Trophoblast cell (in vitro differentiated cells and primary cell): ENCODE results near the gene XXYLT1.
A peak's percentile ranks its signal among the peaks of the same experiment; 100 is the strongest.

ENCODE experiments used
- DNase-seq, 2 donors: peaks; one replicate each; pipeline ENCODE4 v3.0.0-alpha.2; 2016
- H2AFZ ChIP-seq: 2 replicates; pipeline ENCODE4 v1.6.1; 2013; ENCODE audit warnings: low read length, moderate library complexity, mild to moderate bottlenecking; ENCODE audit not compliant: insufficient read depth, poor library complexity
- H2AK5ac ChIP-seq: 2 replicates; pipeline ENCODE4 v1.6.1; 2013; ENCODE audit warnings: mild to moderate bottlenecking, low read length
- H2BK120ac ChIP-seq: 2 replicates; pipeline ENCODE4 v1.6.1; 2013; ENCODE audit warnings: low read length, mild to moderate bottlenecking, moderate library complexity; ENCODE audit not compliant: insufficient read depth, poor library complexity
- H2BK12ac ChIP-seq: 2 replicates; pipeline ENCODE4 v1.6.1; 2013; ENCODE audit warnings: mild to moderate bottlenecking, low read length, moderate library complexity
- H2BK5ac ChIP-seq: 2 replicates; pipeline ENCODE4 v1.6.1; 2013; ENCODE audit warnings: low read length, low read depth, moderate library complexity, mild to moderate bottlenecking; ENCODE audit not compliant: poor library complexity
- H3K14ac ChIP-seq: 2 replicates; pipeline ENCODE4 v1.6.1; 2013; ENCODE audit warnings: mild to moderate bottlenecking, low read length
- H3K18ac ChIP-seq: 2 replicates; pipeline ENCODE4 v1.6.1; 2013; ENCODE audit warnings: mild to moderate bottlenecking, low read length
- H3K23ac ChIP-seq: 2 replicates; pipeline ENCODE4 v1.6.1; 2013; ENCODE audit warnings: low read length
- H3K27ac ChIP-seq: 2 replicates; pipeline ENCODE4 v1.5.1; 2013; ENCODE audit warnings: low read depth, mild to moderate bottlenecking, inconsistent platforms, low read length, moderate library complexity
- H3K27me3 ChIP-seq: 2 replicates; pipeline ENCODE4 v1.6.1; 2013; ENCODE audit warnings: inconsistent platforms, mild to moderate bottlenecking, low read length, moderate library complexity; ENCODE audit not compliant: insufficient read depth
- H3K36me3 ChIP-seq, 2 experiments: 1 replicate in 1 of 2; 2 replicates in 1 of 2; pipeline ENCODE4 v1.6.1; 2013; ENCODE audit warnings: low read length in 2 of 2, mild to moderate bottlenecking in 2 of 2, moderate library complexity in 1 of 2; ENCODE audit not compliant: insufficient read depth in 2 of 2, control insufficient read depth in 1 of 2
- H3K4ac ChIP-seq: 2 replicates; pipeline ENCODE4 v1.6.1; 2013; ENCODE audit warnings: low read depth, mild to moderate bottlenecking, low read length, moderate library complexity
- H3K4me1 ChIP-seq, 2 experiments: 1 replicate in 1 of 2; 2 replicates in 1 of 2; pipeline ENCODE4 v1.6.1; 2013; ENCODE audit warnings: low read length in 2 of 2, mild to moderate bottlenecking in 2 of 2, moderate library complexity in 1 of 2; ENCODE audit not compliant: insufficient read depth in 2 of 2, control insufficient read depth in 1 of 2
- H3K4me2 ChIP-seq: 2 replicates; pipeline ENCODE4 v1.6.1; 2013; ENCODE audit warnings: inconsistent platforms, mild to moderate bottlenecking, low read length, moderate library complexity
- H3K4me3 ChIP-seq: 2 replicates; pipeline ENCODE4 v1.5.1; 2013; ENCODE audit warnings: mild to moderate bottlenecking, low read depth, low read length, inconsistent platforms
- H3K79me1 ChIP-seq: one replicate; pipeline ENCODE4 v1.6.1; 2013; ENCODE audit warnings: low read length
- H3K79me2 ChIP-seq: 2 replicates; pipeline ENCODE4 v1.6.1; 2013; ENCODE audit warnings: low read length, mild to moderate bottlenecking; ENCODE audit not compliant: control insufficient read depth, insufficient read depth, poor library complexity
- H3K9ac ChIP-seq: 2 replicates; pipeline ENCODE4 v1.6.1; 2013; ENCODE audit warnings: mild to moderate bottlenecking, low read length
- H3K9me3 ChIP-seq: 2 replicates; pipeline ENCODE4 v1.6.1; 2013; ENCODE audit warnings: low read depth, mild to moderate bottlenecking, control low read depth, inconsistent platforms, low read length; ENCODE audit not compliant: insufficient read depth
- H4K12ac ChIP-seq: 2 replicates; pipeline ENCODE4 v1.6.1; 2013; ENCODE audit warnings: low read depth, mild to moderate bottlenecking, low read length, moderate library complexity
- H4K8ac ChIP-seq: 2 replicates; pipeline ENCODE4 v1.6.1; 2013; ENCODE audit warnings: low read depth, mild to moderate bottlenecking, low read length, moderate library complexity
- H4K91ac ChIP-seq: one replicate; pipeline ENCODE4 v1.6.1; 2013; ENCODE audit warnings: low read depth, mild to moderate bottlenecking, low read length, moderate library complexity
- WGBS: extraction: QIAGEN DNeasy Blood & Tissue Kit; methylation state at CpG from one replicate; pipeline ENCODE4 v1.1.7; 2013; ENCODE audit warnings: missing lambda C conversion rate; ENCODE audit not compliant: insufficient read length, insufficient coverage; ENCODE audit errors: extremely low coverage; 5-methylcytosine and 5-hydroxymethylcytosine counted together

XXYLT1 gene

GRCh38 chr3:195133462-195133861, 137.5 kb downstream of the XXYLT1 start:
- H3K27me3 ChIP-seq, result no peaks in the 10 kb centered on the region
- H2AK5ac ChIP-seq, result no peak overlapping the region
- no peak overlapping the region for H3K4me3 ChIP-seq
- no peak overlapping the region for H2BK12ac ChIP-seq
- no peak overlapping the region for H4K91ac ChIP-seq
- no peak overlapping the region for H4K8ac ChIP-seq
- no peak overlapping the region for H3K14ac ChIP-seq
- H3K18ac ChIP-seq, result no peak overlapping the region
- peaks cover 2% of the 10 kb centered on the region for H3K9me3 ChIP-seq
- no peaks in the 10 kb centered on the region for H3K4me1 ChIP-seq
- no peaks in the 10 kb centered on the region for H3K36me3 ChIP-seq
- no CpG with 5 or more reads among the region's 12 CpGs for WGBS
- H2AFZ ChIP-seq, result no peak overlapping the region
- H3K4me2 ChIP-seq, result no peak overlapping the region
- H3K9ac ChIP-seq, result no peak overlapping the region
- H2BK120ac ChIP-seq, result no peak overlapping the region
- no peak overlapping the region for H3K23ac ChIP-seq
- H3K4ac ChIP-seq, result no peak overlapping the region
- H3K79me1 ChIP-seq, result no peaks in the 10 kb centered on the region
- H2BK5ac ChIP-seq, result no peak overlapping the region
- no peak overlapping the region for H4K12ac ChIP-seq
- H3K27ac ChIP-seq, result no peak overlapping the region
- no peaks in the 10 kb centered on the region for H3K79me2 ChIP-seq
- no peak for DNase-seq

- no peak overlapping the region for H3K4me2 ChIP-seq
- H3K79me2 ChIP-seq, result no peaks in the 10 kb centered on the region
- no peak overlapping the region for H2BK120ac ChIP-seq
- no peak overlapping the region for H3K27ac ChIP-seq
- H3K14ac ChIP-seq, result no peak overlapping the region
- H2AFZ ChIP-seq, result no peak overlapping the region
- no peak overlapping the region for H3K18ac ChIP-seq
- DNase-seq, result no peak
- no peak overlapping the region for H2BK12ac ChIP-seq
- no peak overlapping the region for H2AK5ac ChIP-seq
- no peaks in the 10 kb centered on the region for H3K79me1 ChIP-seq
- H3K4me3 ChIP-seq, result no peak overlapping the region
- no peaks in the 10 kb centered on the region for H3K36me3 ChIP-seq
- no peak overlapping the region for H4K91ac ChIP-seq
- no peaks in the 10 kb centered on the region for H3K4me1 ChIP-seq
- H4K12ac ChIP-seq, result no peak overlapping the region
- H3K9ac ChIP-seq, result no peak overlapping the region
- no peak overlapping the region for H3K4ac ChIP-seq
- no peak overlapping the region for H2BK5ac ChIP-seq
- H3K23ac ChIP-seq, result no peak overlapping the region
- H3K27me3 ChIP-seq, result no peaks in the 10 kb centered on the region
- H3K9me3 ChIP-seq, result peaks cover 2% of the 10 kb centered on the region
- H4K8ac ChIP-seq, result no peak overlapping the region
- WGBS, result no CpG with 5 or more reads among the region's 4 CpGs
Measured at GRCh38 chr3:195133013-195133412, 137.9 kb downstream of the XXYLT1 start.

GRCh38 chr3:195131176-195131575, 139.8 kb downstream of the XXYLT1 start:
- Histone ChIP-seq H4K91ac (no peak overlapping the region), H4K12ac (no peak overlapping the region), H3K4ac (no peak overlapping the region), H3K18ac (no peak overlapping the region), H2BK5ac (no peak overlapping the region), H4K8ac (no peak overlapping the region), H3K79me1 (no peaks in the 10 kb centered on the region), H3K23ac (no peak overlapping the region), H3K27me3 (no peaks in the 10 kb centered on the region), H3K9ac (no peak overlapping the region), H2BK12ac (no peak overlapping the region), H2AFZ (no peak overlapping the region), H3K4me2 (no peak overlapping the region), H2AK5ac (no peak overlapping the region), H3K9me3 (peaks cover 2% of the 10 kb centered on the region), H3K14ac (no peak overlapping the region), H3K4me1 (no peaks in the 10 kb centered on the region), H3K4me3 (no peak overlapping the region), H3K79me2 (no peaks in the 10 kb centered on the region), H2BK120ac (no peak overlapping the region), H3K27ac (no peak overlapping the region), H3K36me3 (no peaks in the 10 kb centered on the region)
- no peak for DNase-seq
- WGBS, result 100% methylated on average over 2 of the region's 4 CpGs

GRCh38 chr3:195129644-195130492, 141.1 kb downstream of the XXYLT1 start:
- Histone ChIP-seq H3K18ac (no peak overlapping the region), H3K4me1 (no peaks in the 10 kb centered on the region), H4K12ac (no peak overlapping the region), H2BK12ac (no peak overlapping the region), H4K8ac (no peak overlapping the region), H2BK5ac (no peak overlapping the region), H3K23ac (no peak overlapping the region), H2AK5ac (no peak overlapping the region), H4K91ac (no peak overlapping the region), H3K14ac (no peak overlapping the region), H3K79me2 (no peaks in the 10 kb centered on the region), H3K27ac (no peak overlapping the region), H3K4me2 (no peak overlapping the region), H3K4me3 (no peak overlapping the region), H2BK120ac (no peak overlapping the region), H3K79me1 (no peaks in the 10 kb centered on the region), H3K4ac (no peak overlapping the region), H3K9me3 (no peaks in the 10 kb centered on the region), H3K9ac (no peak overlapping the region), H3K36me3 (no peaks in the 10 kb centered on the region), H2AFZ (no peak overlapping the region), H3K27me3 (no peaks in the 10 kb centered on the region)
- DNase-seq, result peak; percentile 52 to 60
- no CpG with 5 or more reads among the region's 11 CpGs for WGBS
